Nephron (organoid): ENCODE results near the gene SMTNL2.
A peak's percentile ranks its signal among the peaks of the same experiment; 100 is the strongest.

ENCODE experiments used
- H3K27ac Mint-ChIP-seq, 3 experiments: 2 replicates each; pipeline ENCODE4 v1.8.0; 2020; ENCODE audit warnings: mixed read lengths in 3 of 3, mild to moderate bottlenecking in 2 of 3, moderate library complexity in 1 of 3
- H3K27me3 Mint-ChIP-seq: 2 replicates; pipeline ENCODE4 v1.8.0; 2021; ENCODE audit warnings: low read depth, mild to moderate bottlenecking, moderate library complexity, mixed read lengths
- H3K36me3 Mint-ChIP-seq: 2 replicates; pipeline ENCODE4 v1.8.0; 2020; ENCODE audit warnings: low read depth, mixed read lengths
- H3K4me1 Mint-ChIP-seq: 2 replicates; pipeline ENCODE4 v1.8.0; 2020; ENCODE audit warnings: mixed read lengths
- H3K4me3 Mint-ChIP-seq, 3 experiments: 2 replicates each; pipeline ENCODE4 v1.8.0; 2020; ENCODE audit warnings: mild to moderate bottlenecking in 3 of 3, mixed read lengths in 3 of 3, moderate library complexity in 2 of 3
- H3K9me3 Mint-ChIP-seq: 2 replicates; pipeline ENCODE4 v1.8.0; 2020; ENCODE audit warnings: mixed read lengths
- CTCF ChIP-seq, 3 experiments: fragments of 200-600 bp; sonication (generic); IDR thresholded peaks; one replicate each; pipeline ENCODE4 v1.5.0; 2021; ENCODE audit warnings: antibody characterized with exemption in 3 of 3; ENCODE audit not compliant: unreplicated experiment in 3 of 3

SMTNL2 gene

GRCh38 chr17:4607773-4608187 lies 23.5 kb downstream of the SMTNL2 start:
- H3K36me3 Mint-ChIP-seq = peaks cover 26% of the 10 kb centered on the region
- H3K9me3 Mint-ChIP-seq = no peaks in the 10 kb centered on the region
- no peak for TF ChIP-seq CTCF (IDR thresholded peaks at IDR 0.05; ENCODE audit: unreplicated experiment in 3 of 3)
- H3K4me1 Mint-ChIP-seq = peaks cover 75% of the 10 kb centered on the region
- H3K4me3 Mint-ChIP-seq = peak overlapping the region; percentile 15 to 47 (median 26)
- H3K27ac Mint-ChIP-seq = peak overlapping the region; percentile 93 to 97 (median 97)
- peaks cover 8% of the 10 kb centered on the region for H3K27me3 Mint-ChIP-seq

GRCh38 chr17:4609761-4610160 lies 25.4 kb downstream of the SMTNL2 start:
- Mint-ChIP-seq H3K4me1 (peaks cover 61% of the 10 kb centered on the region), H3K4me3 (no peak overlapping the region), H3K27ac (peak overlapping the region; percentile 93 to 97 (median 97)), H3K9me3 (no peaks in the 10 kb centered on the region), H3K36me3 (peaks cover 21% of the 10 kb centered on the region), H3K27me3 (peaks cover 4% of the 10 kb centered on the region)
- no peak for TF ChIP-seq CTCF (IDR thresholded peaks at IDR 0.05; ENCODE audit: unreplicated experiment in 3 of 3)

- peaks cover 57% of the 10 kb centered on the region for H3K4me1 Mint-ChIP-seq
- no peak overlapping the region for H3K4me3 Mint-ChIP-seq
- H3K9me3 Mint-ChIP-seq = no peaks in the 10 kb centered on the region
- H3K27me3 Mint-ChIP-seq = peaks cover 4% of the 10 kb centered on the region
- peaks cover 21% of the 10 kb centered on the region for H3K36me3 Mint-ChIP-seq
- peak overlapping the region; percentile 93 to 97 (median 97) for H3K27ac Mint-ChIP-seq
- no peak for TF ChIP-seq CTCF (IDR thresholded peaks at IDR 0.05; ENCODE audit: unreplicated experiment in 3 of 3)
These were observed 25.8 kb downstream of the SMTNL2 start for GRCh38 chr17:4610162-4610561.

DNA sequence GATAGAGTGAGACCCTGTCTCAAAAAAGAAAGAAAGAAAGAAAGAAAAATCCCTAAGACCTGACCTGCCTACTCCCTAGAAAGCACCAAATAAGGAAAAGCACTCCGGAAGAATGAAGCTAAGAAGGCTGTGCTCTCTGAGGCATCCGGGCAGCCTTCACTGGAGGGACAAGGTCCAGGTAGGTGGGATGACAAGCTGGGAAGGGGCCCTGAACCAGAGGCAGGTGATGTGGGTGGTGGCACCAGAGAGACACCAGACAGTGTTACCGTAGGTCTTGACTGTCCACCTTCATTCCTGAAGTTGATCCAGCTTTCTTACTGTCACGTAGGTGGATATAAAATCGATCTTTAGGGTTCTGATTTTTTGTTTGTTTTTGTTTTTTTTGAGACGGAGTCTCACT lies 26.3 kb downstream of the SMTNL2 start:
- Mint-ChIP-seq H3K9me3 (no peaks in the 10 kb centered on the region), H3K36me3 (peaks cover 21% of the 10 kb centered on the region), H3K27me3 (peaks cover 4% of the 10 kb centered on the region), H3K27ac (peak overlapping the region; percentile 93 to 97 (median 97)), H3K4me3 (no peak overlapping the region), H3K4me1 (peaks cover 54% of the 10 kb centered on the region)
- no peak for TF ChIP-seq CTCF (IDR thresholded peaks at IDR 0.05; ENCODE audit: unreplicated experiment in 3 of 3)

GRCh38 chr17:4616476-4616875 lies 32.1 kb downstream of the SMTNL2 start:
- peaks cover 25% of the 10 kb centered on the region for H3K4me1 Mint-ChIP-seq
- H3K27ac Mint-ChIP-seq = no peak overlapping the region
- TF ChIP-seq CTCF (IDR thresholded peaks at IDR 0.05; ENCODE audit: unreplicated experiment in 3 of 3) = no peak
- H3K27me3 Mint-ChIP-seq = no peaks in the 10 kb centered on the region
- H3K36me3 Mint-ChIP-seq = no peaks in the 10 kb centered on the region
- H3K4me3 Mint-ChIP-seq = no peak overlapping the region
- H3K9me3 Mint-ChIP-seq = no peaks in the 10 kb centered on the region

GRCh38 chr17:4617090-4617489 lies 32.8 kb downstream of the SMTNL2 start:
- TF ChIP-seq CTCF (IDR thresholded peaks at IDR 0.05; ENCODE audit: unreplicated experiment in 3 of 3) = no peak

More at GRCh38 chr17:4617090-4617489, 32.8 kb downstream of the SMTNL2 start:
- no peaks in the 10 kb centered on the region for H3K27me3 Mint-ChIP-seq
- H3K9me3 Mint-ChIP-seq = no peaks in the 10 kb centered on the region
- no peaks in the 10 kb centered on the region for H3K36me3 Mint-ChIP-seq
- no peak overlapping the region for H3K4me3 Mint-ChIP-seq
- no peak overlapping the region for H3K27ac Mint-ChIP-seq
- peaks cover 25% of the 10 kb centered on the region for H3K4me1 Mint-ChIP-seq
